ENCODE data around the gene ACTRT3. TPM values are rescaled to one million over a fixed set of nuclear protein-coding genes. Genes with fewer than 3 reads are reported as not detected.

ACTRT3 gene
- total and polyA plus RNA-seq, 2 of the 13 experiments (the other 11 are each of a cell fraction or from before 2014, with no cell fraction given), result 0.42 to 0.97 TPM

GRCh38 chr3:169769287-169770181, at the start of gene ACTRT3 (continued):
- TF ChIP-seq FOXP4 (CRISPR knock-in tag; IDR thresholded peaks at IDR 0.05), result 0 out of 2 replicates have a peak, but pooled peaks have one; percentile 23
- TF ChIP-seq MXD1 (CRISPR knock-in tag; IDR thresholded peaks at IDR 0.05), result no peak
- TF ChIP-seq ZNF282 (IDR thresholded peaks at IDR 0.05; ENCODE audit: partially characterized antibody), result no peak
- TF ChIP-seq HINFP (CRISPR knock-in tag; IDR thresholded peaks at IDR 0.05; ENCODE audit: low read depth), result no peak
- TF ChIP-seq ARID4A (CRISPR knock-in tag; IDR thresholded peaks at IDR 0.05; ENCODE audit: borderline replicate concordance), result peak; percentile 54; the same call in 1 of the 2 replicates
- TF ChIP-seq ZNF350 (CRISPR knock-in tag; IDR thresholded peaks at IDR 0.05; ENCODE audit: borderline replicate concordance, low read depth), result peak; percentile 18; the same call in 1 of the 2 replicates
- TF ChIP-seq ELF3 (CRISPR knock-in tag; IDR thresholded peaks at IDR 0.05), result peak; percentile 35; the same call in 1 of the 2 replicates
- no peak for TF ChIP-seq ZNF839 (CRISPR knock-in tag; IDR thresholded peaks at IDR 0.05; ENCODE audit: borderline replicate concordance)
- no peak for TF ChIP-seq ZNF496 (CRISPR knock-in tag; IDR thresholded peaks at IDR 0.05; ENCODE audit: insufficient replicate concordance)
- no peak for TF ChIP-seq TCF7 (IDR thresholded peaks at IDR 0.05; ENCODE audit: low read depth)
- peak; percentile 46; the same call in 1 of the 2 replicates for TF ChIP-seq HOXA3 (CRISPR knock-in tag; IDR thresholded peaks at IDR 0.05)
- no peak for TF ChIP-seq ZNF547 (CRISPR knock-in tag; IDR thresholded peaks at IDR 0.05)
- TF ChIP-seq KLF16 (CRISPR knock-in tag; IDR thresholded peaks at IDR 0.05), result no peak
- peak; percentile 84 for TF ChIP-seq ZNF263 (CRISPR knock-in tag; IDR thresholded peaks at IDR 0.05)
- TF ChIP-seq ZKSCAN5 (CRISPR knock-in tag; IDR thresholded peaks at IDR 0.05), result no peak
- TF ChIP-seq ISL2 (CRISPR knock-in tag; IDR thresholded peaks at IDR 0.05), result peak; percentile 48; the same call in 1 of the 2 replicates
- TF ChIP-seq ZNF207 (IDR thresholded peaks at IDR 0.05; ENCODE audit: borderline replicate concordance), result no peak
- no peak for TF ChIP-seq ESRRA (CRISPR knock-in tag; IDR thresholded peaks at IDR 0.05; ENCODE audit: low read depth)
- peak; percentile 47 for TF ChIP-seq HNRNPLL (IDR thresholded peaks at IDR 0.05; ENCODE audit: low read depth, low read length, poor library complexity, severe bottlenecking)
- TF ChIP-seq CREB1 (IDR thresholded peaks at IDR 0.05), result 0 out of 2 replicates have a peak, but pooled peaks have one; percentile 32
- TF ChIP-seq CREB1 (CRISPR knock-in tag; IDR thresholded peaks at IDR 0.05), result no peak
